Measurements from ENCODE around the gene TCP11L2.
A peak's percentile ranks its signal among the peaks of the same experiment; 100 is the strongest.

The TCP11L2 gene

DNA sequence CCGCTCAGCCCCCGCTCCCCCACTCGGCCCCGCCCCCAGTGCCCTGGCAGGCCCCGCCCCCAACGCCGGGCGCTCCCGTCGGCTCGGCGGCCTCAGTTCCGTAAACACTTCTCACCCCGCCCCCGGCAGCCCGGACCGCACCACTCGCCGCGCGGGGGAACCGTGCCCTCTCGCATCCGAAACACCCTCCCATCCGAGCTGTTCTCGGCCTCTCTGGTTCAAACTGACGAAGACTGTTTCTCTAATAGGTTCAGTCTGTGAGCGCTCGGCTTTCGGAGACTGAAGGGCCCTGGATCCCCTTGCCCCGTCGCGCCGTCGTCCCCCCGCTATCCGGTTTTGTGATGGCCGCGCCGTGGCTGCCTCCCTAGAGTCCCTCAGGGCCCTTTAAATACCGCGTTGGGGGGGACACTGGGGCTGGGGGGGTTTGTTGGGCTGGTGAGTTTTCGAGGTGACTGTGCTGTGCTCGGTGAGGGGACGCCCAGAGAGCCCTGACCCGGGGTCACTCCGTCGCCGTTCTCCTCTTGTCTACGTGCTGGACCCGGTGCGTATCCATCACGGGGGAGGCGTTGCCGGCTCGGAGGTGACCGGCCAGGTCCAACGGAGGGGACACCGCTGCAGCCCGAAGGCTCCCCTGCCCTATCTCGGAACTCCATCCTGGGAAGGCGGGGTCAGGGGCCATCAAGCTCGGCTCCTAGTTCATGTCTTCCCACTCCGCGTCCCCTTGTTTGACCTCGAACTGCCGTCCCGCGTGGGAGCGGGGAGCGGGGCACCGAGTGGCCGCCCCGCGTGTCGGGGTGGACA lies at the start of gene TCP11L2:
TSS of gene TCP11L2 (plus strand) at position 333 of the 801 bp plus-strand sequence. CDS start 8,343 bp downstream, outside the sequence.
- TF ChIP-seq ZFX (IDR thresholded peaks at IDR 0.05; ENCODE audit: borderline replicate concordance) (no peak), CTCF (IDR thresholded peaks at IDR 0.05) (no peak)
- H3K27ac ChIP-seq, result peak within 1 kb of the TSS; percentile 67

DNA sequence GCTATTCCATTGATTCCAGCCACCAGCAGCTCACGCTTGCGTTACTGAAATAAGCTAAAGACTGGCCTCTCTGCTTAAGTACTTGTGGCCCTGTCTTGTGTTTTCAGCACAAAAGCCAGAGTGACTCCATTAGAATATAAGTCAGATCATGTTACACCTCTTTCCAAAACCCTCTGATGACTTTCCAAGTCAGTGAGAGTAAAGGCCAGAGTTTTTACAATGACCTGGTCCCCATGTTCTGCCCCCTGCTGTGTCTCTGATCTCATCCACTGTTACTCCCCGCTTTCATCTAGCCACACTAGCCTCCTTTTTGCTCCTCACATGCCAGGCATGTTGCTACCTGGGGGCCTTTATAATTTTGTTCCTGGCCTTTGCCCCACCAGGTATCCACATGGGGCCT lies 47.8 kb upstream of the TCP11L2 start:
- H3K27ac ChIP-seq, result no peak overlapping the region
- TF ChIP-seq CTCF (IDR thresholded peaks at IDR 0.05) (no peak), ZFX (IDR thresholded peaks at IDR 0.05; ENCODE audit: borderline replicate concordance) (no peak)

DNA sequence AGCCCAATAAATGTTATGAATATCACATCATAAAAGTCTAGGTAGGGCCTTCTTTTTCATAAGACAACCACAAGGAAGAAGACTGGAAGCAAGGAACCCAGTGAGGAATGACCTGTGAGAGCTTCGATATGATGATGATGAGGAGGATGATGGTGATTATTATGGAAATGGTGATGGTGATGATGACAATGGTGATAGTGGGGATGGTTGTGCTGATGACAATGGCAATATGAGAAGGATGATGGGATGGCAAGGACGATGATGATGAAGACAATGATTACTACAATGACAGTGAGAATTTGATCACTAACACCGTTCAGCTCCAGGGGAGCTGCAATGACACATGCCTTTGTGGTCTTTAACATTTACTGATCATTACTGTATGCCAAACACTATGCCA lies 47.0 kb upstream of the TCP11L2 start:
- TF ChIP-seq CTCF (IDR thresholded peaks at IDR 0.05), result no peak
- no peak for TF ChIP-seq ZFX (IDR thresholded peaks at IDR 0.05; ENCODE audit: borderline replicate concordance)
- H3K27ac ChIP-seq, result no peak overlapping the region

DNA sequence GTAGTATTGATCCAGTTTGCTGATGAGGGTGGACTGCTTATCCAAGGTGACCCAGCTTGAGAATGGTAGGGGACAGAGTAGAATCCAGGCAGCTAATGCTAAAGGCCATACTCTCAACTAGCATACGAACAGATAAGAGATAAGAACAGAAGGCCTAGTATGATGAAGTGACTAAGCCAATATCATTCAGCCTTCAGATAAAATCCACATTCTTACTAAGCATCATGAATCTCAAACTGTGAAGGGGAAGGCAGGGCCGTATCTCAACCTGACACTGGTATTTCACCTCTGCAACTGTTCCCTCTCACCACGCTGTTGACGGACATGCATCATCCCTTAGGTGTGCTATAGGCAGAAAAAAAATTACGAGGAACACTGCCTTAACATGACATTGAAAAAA lies 46.6 kb upstream of the TCP11L2 start:
- no peak overlapping the region for H3K27ac ChIP-seq
- TF ChIP-seq CTCF (IDR thresholded peaks at IDR 0.05) (no peak), ZFX (IDR thresholded peaks at IDR 0.05; ENCODE audit: borderline replicate concordance) (no peak)

GRCh38 chr12:106256524-106256923 lies 46.0 kb upstream of the TCP11L2 start:
- TF ChIP-seq CTCF (IDR thresholded peaks at IDR 0.05) (no peak), ZFX (IDR thresholded peaks at IDR 0.05; ENCODE audit: borderline replicate concordance) (no peak)
- no peak overlapping the region for H3K27ac ChIP-seq

- no peak overlapping the region for H3K27ac ChIP-seq
- TF ChIP-seq CTCF (IDR thresholded peaks at IDR 0.05) (no peak), ZFX (IDR thresholded peaks at IDR 0.05; ENCODE audit: borderline replicate concordance) (no peak)
These were observed 44.3 kb upstream of the TCP11L2 start for GRCh38 chr12:106258226-106258625.

DNA sequence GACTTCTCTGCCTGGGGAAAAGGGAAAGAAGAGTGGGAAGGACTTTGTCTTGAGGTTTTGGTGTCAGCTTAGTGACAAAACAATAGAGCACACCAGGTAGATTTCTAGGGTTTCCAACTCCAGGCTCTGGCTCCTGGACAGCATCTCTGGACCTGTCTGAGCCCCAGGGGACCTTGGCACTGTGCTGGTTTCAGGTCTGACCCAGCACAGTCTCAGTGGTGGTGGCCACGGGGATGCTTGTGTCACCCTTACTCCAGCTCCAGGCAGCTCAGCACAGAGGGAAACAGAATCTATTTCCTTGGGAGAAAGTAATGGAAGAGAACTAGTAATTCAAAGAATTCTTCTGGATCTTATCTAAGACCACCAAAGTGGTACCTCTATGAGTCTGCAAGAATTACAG lies 43.6 kb upstream of the TCP11L2 start:
- TF ChIP-seq CTCF (IDR thresholded peaks at IDR 0.05), result no peak

More for the DNA sequence above, 43.6 kb upstream of the TCP11L2 start:
- no peak overlapping the region for H3K27ac ChIP-seq
